ENCODE results near the gene ELAVL4. TPM values are rescaled to one million over a fixed set of nuclear protein-coding genes. Genes with fewer than 3 reads are reported as not detected.

The ELAVL4 gene
- total and polyA plus RNA-seq, 9 of the 15 experiments (the other 6 are each of a cell fraction or from before 2014, with no cell fraction given): not detected

DNA sequence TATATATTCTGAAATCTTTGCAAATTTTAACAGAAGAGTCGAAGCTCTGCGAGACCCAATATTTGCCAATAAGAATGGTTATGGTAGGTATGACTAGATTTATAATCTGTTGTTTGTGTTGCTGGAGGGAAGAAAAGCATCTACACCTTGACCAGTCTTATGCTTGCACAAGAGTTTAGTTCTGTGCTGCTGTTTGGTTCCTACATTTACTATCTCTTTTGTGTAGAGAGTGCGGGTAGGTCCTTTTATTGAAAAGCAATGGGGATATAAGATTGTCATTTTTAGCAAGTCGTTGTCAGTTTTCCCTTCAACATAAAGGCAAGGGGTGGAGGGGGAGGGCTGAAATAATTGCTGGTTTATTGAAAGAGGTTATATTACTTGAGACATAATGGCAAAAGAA, 396 bp downstream of the ELAVL4 start (continued):
- TF ChIP-seq, protein P1, sequence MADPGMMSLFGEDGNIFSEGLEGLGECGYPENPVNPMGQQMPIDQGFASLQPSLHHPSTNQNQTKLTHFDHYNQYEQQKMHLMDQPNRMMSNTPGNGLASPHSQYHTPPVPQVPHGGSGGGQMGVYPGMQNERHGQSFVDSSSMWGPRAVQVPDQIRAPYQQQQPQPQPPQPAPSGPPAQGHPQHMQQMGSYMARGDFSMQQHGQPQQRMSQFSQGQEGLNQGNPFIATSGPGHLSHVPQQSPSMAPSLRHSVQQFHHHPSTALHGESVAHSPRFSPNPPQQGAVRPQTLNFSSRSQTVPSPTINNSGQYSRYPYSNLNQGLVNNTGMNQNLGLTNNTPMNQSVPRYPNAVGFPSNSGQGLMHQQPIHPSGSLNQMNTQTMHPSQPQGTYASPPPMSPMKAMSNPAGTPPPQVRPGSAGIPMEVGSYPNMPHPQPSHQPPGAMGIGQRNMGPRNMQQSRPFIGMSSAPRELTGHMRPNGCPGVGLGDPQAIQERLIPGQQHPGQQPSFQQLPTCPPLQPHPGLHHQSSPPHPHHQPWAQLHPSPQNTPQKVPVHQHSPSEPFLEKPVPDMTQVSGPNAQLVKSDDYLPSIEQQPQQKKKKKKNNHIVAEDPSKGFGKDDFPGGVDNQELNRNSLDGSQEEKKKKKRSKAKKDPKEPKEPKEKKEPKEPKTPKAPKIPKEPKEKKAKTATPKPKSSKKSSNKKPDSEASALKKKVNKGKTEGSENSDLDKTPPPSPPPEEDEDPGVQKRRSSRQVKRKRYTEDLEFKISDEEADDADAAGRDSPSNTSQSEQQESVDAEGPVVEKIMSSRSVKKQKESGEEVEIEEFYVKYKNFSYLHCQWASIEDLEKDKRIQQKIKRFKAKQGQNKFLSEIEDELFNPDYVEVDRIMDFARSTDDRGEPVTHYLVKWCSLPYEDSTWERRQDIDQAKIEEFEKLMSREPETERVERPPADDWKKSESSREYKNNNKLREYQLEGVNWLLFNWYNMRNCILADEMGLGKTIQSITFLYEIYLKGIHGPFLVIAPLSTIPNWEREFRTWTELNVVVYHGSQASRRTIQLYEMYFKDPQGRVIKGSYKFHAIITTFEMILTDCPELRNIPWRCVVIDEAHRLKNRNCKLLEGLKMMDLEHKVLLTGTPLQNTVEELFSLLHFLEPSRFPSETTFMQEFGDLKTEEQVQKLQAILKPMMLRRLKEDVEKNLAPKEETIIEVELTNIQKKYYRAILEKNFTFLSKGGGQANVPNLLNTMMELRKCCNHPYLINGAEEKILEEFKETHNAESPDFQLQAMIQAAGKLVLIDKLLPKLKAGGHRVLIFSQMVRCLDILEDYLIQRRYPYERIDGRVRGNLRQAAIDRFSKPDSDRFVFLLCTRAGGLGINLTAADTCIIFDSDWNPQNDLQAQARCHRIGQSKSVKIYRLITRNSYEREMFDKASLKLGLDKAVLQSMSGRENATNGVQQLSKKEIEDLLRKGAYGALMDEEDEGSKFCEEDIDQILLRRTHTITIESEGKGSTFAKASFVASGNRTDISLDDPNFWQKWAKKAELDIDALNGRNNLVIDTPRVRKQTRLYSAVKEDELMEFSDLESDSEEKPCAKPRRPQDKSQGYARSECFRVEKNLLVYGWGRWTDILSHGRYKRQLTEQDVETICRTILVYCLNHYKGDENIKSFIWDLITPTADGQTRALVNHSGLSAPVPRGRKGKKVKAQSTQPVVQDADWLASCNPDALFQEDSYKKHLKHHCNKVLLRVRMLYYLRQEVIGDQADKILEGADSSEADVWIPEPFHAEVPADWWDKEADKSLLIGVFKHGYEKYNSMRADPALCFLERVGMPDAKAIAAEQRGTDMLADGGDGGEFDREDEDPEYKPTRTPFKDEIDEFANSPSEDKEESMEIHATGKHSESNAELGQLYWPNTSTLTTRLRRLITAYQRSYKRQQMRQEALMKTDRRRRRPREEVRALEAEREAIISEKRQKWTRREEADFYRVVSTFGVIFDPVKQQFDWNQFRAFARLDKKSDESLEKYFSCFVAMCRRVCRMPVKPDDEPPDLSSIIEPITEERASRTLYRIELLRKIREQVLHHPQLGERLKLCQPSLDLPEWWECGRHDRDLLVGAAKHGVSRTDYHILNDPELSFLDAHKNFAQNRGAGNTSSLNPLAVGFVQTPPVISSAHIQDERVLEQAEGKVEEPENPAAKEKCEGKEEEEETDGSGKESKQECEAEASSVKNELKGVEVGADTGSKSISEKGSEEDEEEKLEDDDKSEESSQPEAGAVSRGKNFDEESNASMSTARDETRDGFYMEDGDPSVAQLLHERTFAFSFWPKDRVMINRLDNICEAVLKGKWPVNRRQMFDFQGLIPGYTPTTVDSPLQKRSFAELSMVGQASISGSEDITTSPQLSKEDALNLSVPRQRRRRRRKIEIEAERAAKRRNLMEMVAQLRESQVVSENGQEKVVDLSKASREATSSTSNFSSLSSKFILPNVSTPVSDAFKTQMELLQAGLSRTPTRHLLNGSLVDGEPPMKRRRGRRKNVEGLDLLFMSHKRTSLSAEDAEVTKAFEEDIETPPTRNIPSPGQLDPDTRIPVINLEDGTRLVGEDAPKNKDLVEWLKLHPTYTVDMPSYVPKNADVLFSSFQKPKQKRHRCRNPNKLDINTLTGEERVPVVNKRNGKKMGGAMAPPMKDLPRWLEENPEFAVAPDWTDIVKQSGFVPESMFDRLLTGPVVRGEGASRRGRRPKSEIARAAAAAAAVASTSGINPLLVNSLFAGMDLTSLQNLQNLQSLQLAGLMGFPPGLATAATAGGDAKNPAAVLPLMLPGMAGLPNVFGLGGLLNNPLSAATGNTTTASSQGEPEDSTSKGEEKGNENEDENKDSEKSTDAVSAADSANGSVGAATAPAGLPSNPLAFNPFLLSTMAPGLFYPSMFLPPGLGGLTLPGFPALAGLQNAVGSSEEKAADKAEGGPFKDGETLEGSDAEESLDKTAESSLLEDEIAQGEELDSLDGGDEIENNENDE (IDR thresholded peaks at IDR 0.05; ENCODE audit: low read depth, low read length): no peak
- TF ChIP-seq ZNF696 (CRISPR knock-in tag; conservative IDR thresholded peaks at IDR 0.05) (no peak), FOXJ3 (CRISPR knock-in tag; IDR thresholded peaks at IDR 0.05) (no peak)
- TF ChIP-seq, protein P2, sequence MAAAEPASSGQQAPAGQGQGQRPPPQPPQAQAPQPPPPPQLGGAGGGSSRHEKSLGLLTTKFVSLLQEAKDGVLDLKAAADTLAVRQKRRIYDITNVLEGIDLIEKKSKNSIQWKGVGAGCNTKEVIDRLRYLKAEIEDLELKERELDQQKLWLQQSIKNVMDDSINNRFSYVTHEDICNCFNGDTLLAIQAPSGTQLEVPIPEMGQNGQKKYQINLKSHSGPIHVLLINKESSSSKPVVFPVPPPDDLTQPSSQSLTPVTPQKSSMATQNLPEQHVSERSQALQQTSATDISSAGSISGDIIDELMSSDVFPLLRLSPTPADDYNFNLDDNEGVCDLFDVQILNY (CRISPR knock-in tag; IDR thresholded peaks at IDR 0.05): no peak
